BLaER1 treated with 17β-estradiol and CSF1 and Interleukin-3, amounts not matched to agents 10 nM and 100 nM (cell line): ENCODE results near the gene CAPZA2.

Source experiments
- H3K27ac ChIP-seq, 11 experiments: shearing (Covaris generic); formaldehyde crosslinking; 2 replicates each; pipeline ENCODE4 v1.8.1; 2022
- H3K27me3 ChIP-seq, 11 experiments: shearing (Covaris generic); formaldehyde crosslinking; 2 replicates each; pipeline ENCODE4 v1.8.1; 2022
- H3K36me3 ChIP-seq, 11 experiments: shearing (Covaris generic); formaldehyde crosslinking; 2 replicates each; pipeline ENCODE4 v1.8.1; 2022
- H3K4me1 ChIP-seq, 10 experiments: shearing (Covaris generic); formaldehyde crosslinking; 2 replicates each; pipeline ENCODE4 v1.8.1; 2022
- H3K4me2 ChIP-seq, 11 experiments: shearing (Covaris generic); formaldehyde crosslinking; 2 replicates each; pipeline ENCODE4 v1.8.1; 2022
- H3K4me3 ChIP-seq, 10 experiments: shearing (Covaris generic); formaldehyde crosslinking; 2 replicates each; pipeline ENCODE4 v1.8.1; 2022
- H3K9ac ChIP-seq, 11 experiments: shearing (Covaris generic); formaldehyde crosslinking; 2 replicates each; pipeline ENCODE4 v1.8.1; 2022
- H3K9me3 ChIP-seq, 11 experiments: shearing (Covaris generic); formaldehyde crosslinking; replicated peaks in 1 of 11; 2 replicates each; pipeline ENCODE4 v1.8.1; 2022
- H4K20me1 ChIP-seq, 11 experiments: shearing (Covaris generic); formaldehyde crosslinking; 2 replicates each; pipeline ENCODE4 v1.8.1; 2022
- Cebpa-rat ChIP-seq, 11 experiments: shearing (Covaris generic); IDR thresholded peaks; 2 replicates each; pipeline ENCODE4 v1.8.1; 2022

Gene CAPZA2

DNA sequence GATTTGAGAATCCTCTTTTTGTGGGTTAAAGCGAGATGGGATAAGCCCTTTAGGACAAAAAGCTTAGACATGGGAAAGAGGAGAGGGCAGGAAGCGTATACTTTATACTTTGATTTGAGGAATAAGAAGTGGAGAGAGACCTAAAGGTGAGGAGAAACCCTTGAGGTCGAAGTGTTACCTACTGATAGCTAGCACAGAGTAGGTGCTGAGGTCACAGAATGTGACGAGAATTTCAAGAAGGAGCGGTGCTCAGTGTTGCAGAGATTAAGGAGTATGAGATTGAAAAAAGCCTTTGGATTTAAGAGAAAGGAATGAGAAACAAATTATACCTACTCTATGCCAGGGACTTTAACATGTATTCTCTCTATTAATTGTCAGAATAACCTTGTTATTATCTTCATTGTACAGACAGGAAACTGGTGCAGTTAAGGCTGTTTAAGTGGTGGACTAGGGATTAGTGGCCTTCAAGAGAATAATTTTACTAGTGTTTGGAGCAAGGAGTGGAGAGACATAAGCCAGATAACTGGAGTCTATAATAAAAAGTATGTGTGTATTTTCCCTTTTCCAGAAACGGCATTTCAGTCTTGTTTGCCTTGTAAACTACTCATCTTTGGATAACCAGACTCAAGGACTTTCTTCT lies 8.8 kb downstream of the CAPZA2 start:
- TF ChIP-seq Cebpa-rat (IDR thresholded peaks at IDR 0.05), result no peak
- Histone ChIP-seq H3K27me3 (no peaks in the 10 kb centered on the region), H3K4me2 (peak overlapping the region in 7 of 11 experiments; percentile 24 to 95 (median 54); a peak in 12 of 22 replicates), H3K4me1 (peaks cover 0 to 80% (median 12%) of the 10 kb centered on the region in 10 experiments; a peak in 14 of 20 replicates), H4K20me1 (peaks cover 97 to 100% (median 100%) of the 10 kb centered on the region in 11 experiments), H3K4me3 (no peak overlapping the region), H3K36me3 (peaks cover 35 to 93% (median 77%) of the 10 kb centered on the region in 11 experiments), H3K9me3 (peaks cover 0 to 23% (median 5%) of the 10 kb centered on the region in 11 experiments; a peak in 7 of 22 replicates), H3K9ac (no peak overlapping the region), H3K27ac (no peak overlapping the region)

DNA sequence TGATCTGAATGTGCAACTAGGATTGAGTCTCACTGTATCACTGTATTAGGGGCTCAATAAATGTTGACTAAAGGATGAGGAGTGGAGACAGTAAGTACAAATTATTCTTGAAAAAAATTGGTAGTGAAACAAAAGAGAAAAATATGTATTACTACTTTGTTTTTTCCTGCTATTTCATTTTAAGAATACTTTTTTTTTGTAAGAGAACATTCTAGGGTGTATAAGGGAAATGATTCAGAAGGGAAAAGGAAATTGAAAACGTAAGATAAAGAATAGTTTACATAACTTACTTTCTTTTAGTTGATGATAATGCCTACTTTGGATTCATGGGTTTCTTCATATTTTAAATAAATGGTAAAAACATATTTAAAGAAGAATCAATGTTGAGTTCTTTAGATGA lies 9.6 kb downstream of the CAPZA2 start:
- TF ChIP-seq Cebpa-rat (IDR thresholded peaks at IDR 0.05), result no peak
- Histone ChIP-seq H4K20me1 (peaks cover 97 to 100% (median 100%) of the 10 kb centered on the region in 11 experiments), H3K27ac (no peak overlapping the region), H3K27me3 (no peaks in the 10 kb centered on the region), H3K4me2 (peak overlapping the region in 8 of 11 experiments; percentile 24 to 95 (median 50); a peak in 14 of 22 replicates), H3K9ac (no peak overlapping the region), H3K9me3 (peaks cover 0 to 21% (median 5%) of the 10 kb centered on the region in 11 experiments; a peak in 7 of 22 replicates), H3K36me3 (peaks cover 44 to 94% (median 79%) of the 10 kb centered on the region in 11 experiments), H3K4me3 (no peak overlapping the region), H3K4me1 (peaks cover 0 to 80% (median 12%) of the 10 kb centered on the region in 10 experiments; a peak in 14 of 20 replicates)

DNA sequence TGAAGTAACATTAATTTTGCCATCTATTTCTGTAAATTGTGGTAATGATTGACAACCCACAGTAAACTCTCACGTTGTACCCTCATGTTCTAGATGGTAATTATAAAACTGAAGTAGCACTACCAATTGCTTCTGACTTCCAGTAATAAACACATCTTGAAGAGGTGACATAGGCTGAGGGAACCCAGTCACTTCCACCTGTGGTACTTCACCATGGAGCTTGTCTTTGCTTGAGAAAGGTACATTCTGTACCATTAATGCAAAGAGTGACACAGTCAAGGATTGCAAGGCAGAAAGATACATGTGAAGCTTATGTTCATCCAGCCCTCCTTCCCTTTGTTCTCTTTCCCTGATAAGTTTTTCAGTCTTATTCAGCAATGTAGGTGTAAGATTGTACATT lies 11.2 kb downstream of the CAPZA2 start:
- peaks cover 97 to 100% (median 100%) of the 10 kb centered on the region in 11 experiments for H4K20me1 ChIP-seq
- peaks cover 0 to 72% (median 12%) of the 10 kb centered on the region in 10 experiments; a peak in 14 of 20 replicates for H3K4me1 ChIP-seq
- no peak for TF ChIP-seq Cebpa-rat (IDR thresholded peaks at IDR 0.05)
- H3K27ac ChIP-seq, result no peak overlapping the region
- H3K9ac ChIP-seq, result no peak overlapping the region
- H3K9me3 ChIP-seq, result peaks cover 0 to 11% (median 0%) of the 10 kb centered on the region in 11 experiments; a peak in 7 of 22 replicates
- no peak overlapping the region for H3K4me3 ChIP-seq
- peaks cover 49 to 94% (median 78%) of the 10 kb centered on the region in 11 experiments for H3K36me3 ChIP-seq
- H3K27me3 ChIP-seq, result no peaks in the 10 kb centered on the region
- H3K4me2 ChIP-seq, result no peak overlapping the region

DNA sequence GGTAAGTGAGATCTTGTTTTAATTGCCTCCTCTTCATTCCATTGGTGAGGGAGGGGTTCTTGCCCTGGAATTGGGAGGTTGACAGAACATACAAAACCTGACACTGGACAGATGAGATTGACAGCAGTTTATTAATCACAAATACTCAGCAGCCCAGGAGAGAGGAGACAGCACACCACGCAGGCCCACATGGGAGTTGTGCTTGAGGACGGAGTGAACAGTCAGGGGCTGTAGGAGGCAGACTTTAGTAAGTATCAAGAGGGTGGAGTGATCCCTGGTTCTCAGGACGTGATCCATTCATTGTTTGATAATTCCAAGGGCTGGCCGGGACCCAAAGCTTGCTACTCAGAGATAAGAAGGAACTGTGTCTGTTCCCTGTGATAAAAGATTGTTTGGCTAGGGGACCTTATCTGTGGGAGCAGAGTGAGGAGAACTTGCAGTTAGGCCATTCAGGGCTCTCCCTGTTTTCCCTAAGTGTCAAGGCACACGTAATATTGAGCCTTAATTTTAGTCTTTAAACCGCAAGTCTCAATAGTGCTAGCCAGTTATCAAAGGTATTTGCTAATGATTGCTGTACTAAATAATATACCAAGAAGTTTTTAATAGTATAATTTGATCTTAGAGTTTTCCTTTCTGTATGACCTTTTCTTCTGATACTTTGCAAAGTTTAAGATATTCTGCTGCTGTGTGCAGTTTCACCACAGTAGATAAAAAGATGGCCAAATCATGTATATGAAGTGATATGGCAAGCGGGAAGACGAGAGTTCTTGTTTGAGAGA lies 14.5 kb downstream of the CAPZA2 start:
- H4K20me1 ChIP-seq, result peaks cover 91 to 100% (median 100%) of the 10 kb centered on the region in 11 experiments
- peaks cover 0 to 19% (median 3%) of the 10 kb centered on the region in 11 experiments; a peak in 10 of 22 replicates for H3K9me3 ChIP-seq
- no peaks in the 10 kb centered on the region for H3K27me3 ChIP-seq
- peaks cover 0 to 40% (median 2%) of the 10 kb centered on the region in 10 experiments; a peak in 14 of 20 replicates for H3K4me1 ChIP-seq
- H3K27ac ChIP-seq, result no peak overlapping the region
- TF ChIP-seq Cebpa-rat (IDR thresholded peaks at IDR 0.05), result no peak
- peaks cover 60 to 94% (median 72%) of the 10 kb centered on the region in 11 experiments for H3K36me3 ChIP-seq
- no peak overlapping the region for H3K4me3 ChIP-seq
- H3K4me2 ChIP-seq, result peak overlapping the region in 1 of 11 experiments; percentile 29; a peak in 2 of 22 replicates
- peak overlapping the region in 1 of 11 experiments; percentile 16; a peak in 1 of 22 replicates for H3K9ac ChIP-seq

DNA sequence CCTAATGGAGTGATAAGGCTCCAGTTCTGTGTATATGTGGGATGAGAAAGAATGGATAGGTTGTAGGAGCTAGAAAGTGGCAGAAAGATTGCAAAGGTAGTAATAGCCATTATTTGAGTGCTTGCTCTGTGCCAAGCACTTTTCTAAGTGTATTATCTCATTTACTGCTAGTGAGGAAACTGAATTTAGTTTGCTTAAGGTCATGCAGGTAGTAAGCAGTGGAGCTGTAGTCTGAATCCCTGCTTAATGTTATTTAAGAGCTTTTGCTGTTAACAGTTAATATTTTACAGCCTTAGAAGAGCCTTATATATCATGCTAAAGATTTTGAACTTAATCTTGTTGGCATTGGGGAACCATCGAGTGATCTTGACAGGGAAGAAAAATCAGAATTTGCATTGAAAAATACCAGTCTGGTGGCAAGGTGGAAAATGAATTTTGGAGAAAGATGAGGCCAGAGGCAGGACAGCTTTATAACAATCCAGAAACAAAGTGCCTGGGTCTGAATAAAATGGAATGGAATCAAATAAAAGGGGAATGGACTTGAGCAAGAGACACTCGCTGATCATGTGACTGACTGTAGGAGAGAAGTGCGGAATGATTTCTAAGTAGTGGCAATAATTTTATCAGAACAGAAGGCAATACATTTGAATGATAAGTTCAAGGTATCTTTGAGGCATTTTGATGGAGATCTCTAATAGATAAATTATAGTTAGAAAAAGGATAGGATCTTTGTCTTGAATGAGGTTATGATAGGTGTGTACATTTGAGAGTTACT lies 15.2 kb downstream of the CAPZA2 start:
- no peak for TF ChIP-seq Cebpa-rat (IDR thresholded peaks at IDR 0.05)
- H4K20me1 ChIP-seq, result peaks cover 84 to 100% (median 100%) of the 10 kb centered on the region in 11 experiments
- peaks cover 0 to 32% (median 0%) of the 10 kb centered on the region in 10 experiments; a peak in 6 of 20 replicates for H3K4me1 ChIP-seq
- H3K9ac ChIP-seq, result no peak overlapping the region
- H3K9me3 ChIP-seq, result peaks cover 0 to 22% (median 11%) of the 10 kb centered on the region in 11 experiments; a peak in 15 of 22 replicates
- H3K4me3 ChIP-seq, result no peak overlapping the region
- no peak overlapping the region; a peak in 1 of 22 replicates for H3K4me2 ChIP-seq
- no peak overlapping the region for H3K27ac ChIP-seq
- H3K36me3 ChIP-seq, result peaks cover 57 to 95% (median 74%) of the 10 kb centered on the region in 11 experiments
- H3K27me3 ChIP-seq, result no peaks in the 10 kb centered on the region

DNA sequence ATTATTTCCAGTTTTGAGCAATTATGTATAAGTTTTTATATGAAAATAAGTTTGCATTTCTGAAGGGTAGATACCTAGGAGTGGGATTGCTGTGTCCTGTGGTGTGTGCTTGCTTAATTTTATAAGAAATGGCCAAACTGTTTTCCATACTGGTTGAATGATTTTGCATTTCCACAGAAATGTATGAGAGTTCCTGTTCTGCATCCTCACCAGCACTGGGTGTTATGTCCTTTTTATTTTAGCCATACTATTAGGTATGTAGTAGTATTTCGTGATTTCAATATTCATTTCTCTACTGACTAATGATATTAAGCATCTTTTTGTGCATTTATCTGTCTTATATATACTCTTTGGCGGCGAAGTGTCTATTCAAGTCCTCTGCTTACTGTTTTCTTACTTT lies 22.3 kb downstream of the CAPZA2 start:
- no peak overlapping the region for H3K4me2 ChIP-seq
- peaks cover 50 to 100% (median 99%) of the 10 kb centered on the region in 11 experiments for H4K20me1 ChIP-seq
- TF ChIP-seq Cebpa-rat (IDR thresholded peaks at IDR 0.05), result no peak
- H3K27me3 ChIP-seq, result no peaks in the 10 kb centered on the region
- no peaks in the 10 kb centered on the region for H3K4me1 ChIP-seq
- H3K27ac ChIP-seq, result no peak overlapping the region
- H3K4me3 ChIP-seq, result no peak overlapping the region
- H3K9ac ChIP-seq, result no peak overlapping the region
- peaks cover 68 to 96% (median 87%) of the 10 kb centered on the region in 11 experiments for H3K36me3 ChIP-seq
- peaks cover 17 to 51% (median 41%) of the 10 kb centered on the region in 11 experiments for H3K9me3 ChIP-seq

DNA sequence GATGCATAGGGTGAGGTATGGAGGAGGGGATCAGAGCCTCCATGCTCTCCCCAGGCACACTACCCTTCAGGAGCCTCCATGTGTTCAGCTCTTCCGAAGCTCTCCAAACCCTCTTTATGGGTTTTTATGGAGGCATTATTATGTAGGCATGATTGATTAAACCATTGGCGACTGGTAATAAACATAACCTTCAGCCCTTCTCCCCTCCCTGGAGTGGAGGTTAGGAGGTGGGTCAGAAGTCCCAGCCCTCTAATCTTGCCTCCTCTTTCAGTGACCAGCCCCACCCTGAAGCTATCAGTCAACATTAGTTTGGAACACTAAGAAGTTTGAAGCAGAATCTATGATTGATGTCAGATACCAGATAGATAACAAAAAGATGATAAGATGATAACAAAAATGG lies 23.3 kb downstream of the CAPZA2 start:
- no peak overlapping the region for H3K9ac ChIP-seq
- H3K27me3 ChIP-seq, result no peaks in the 10 kb centered on the region
- H3K36me3 ChIP-seq, result peaks cover 71 to 94% (median 90%) of the 10 kb centered on the region in 11 experiments
- H3K9me3 ChIP-seq, result peaks cover 17 to 46% (median 40%) of the 10 kb centered on the region in 11 experiments
- H3K4me1 ChIP-seq, result no peaks in the 10 kb centered on the region
- no peak for TF ChIP-seq Cebpa-rat (IDR thresholded peaks at IDR 0.05)
- H3K4me3 ChIP-seq, result no peak overlapping the region
- peaks cover 41 to 98% (median 94%) of the 10 kb centered on the region in 11 experiments for H4K20me1 ChIP-seq
- no peak overlapping the region for H3K27ac ChIP-seq
- H3K4me2 ChIP-seq, result no peak overlapping the region

DNA sequence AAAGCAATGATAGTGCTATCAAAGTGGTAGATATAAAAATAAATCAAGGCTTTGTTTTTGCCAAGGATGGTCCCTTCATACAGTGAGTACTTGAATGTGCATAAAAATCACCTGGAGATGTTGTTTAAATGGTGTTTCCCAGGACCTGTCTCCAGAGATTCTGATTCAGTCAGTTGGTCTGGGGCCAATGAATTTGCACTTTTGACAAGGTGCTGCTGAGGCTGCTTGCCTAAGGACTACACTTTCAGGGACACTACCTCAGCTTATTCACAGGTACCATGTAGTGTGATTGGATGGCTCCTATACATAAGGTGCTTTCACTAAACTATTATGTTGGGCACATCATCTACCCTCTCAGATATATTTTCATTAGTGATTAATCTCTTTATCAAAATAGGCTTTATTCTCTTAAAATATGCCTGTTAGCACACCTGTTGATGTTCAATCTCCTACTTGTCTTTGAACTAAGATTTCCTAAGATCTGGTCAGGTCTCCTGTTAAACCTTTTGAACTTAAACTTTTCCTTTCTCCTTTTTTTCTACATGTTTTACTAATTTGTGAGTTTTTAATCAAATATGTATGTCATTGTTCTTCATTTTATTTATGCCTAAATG lies 24.3 kb downstream of the CAPZA2 start:
- Histone ChIP-seq H3K9me3 (peaks cover 17 to 42% (median 37%) of the 10 kb centered on the region in 11 experiments), H3K9ac (no peak overlapping the region), H3K27me3 (no peaks in the 10 kb centered on the region), H3K36me3 (peaks cover 78 to 97% (median 94%) of the 10 kb centered on the region in 11 experiments), H3K27ac (no peak overlapping the region), H3K4me1 (no peaks in the 10 kb centered on the region), H3K4me3 (no peak overlapping the region), H3K4me2 (no peak overlapping the region), H4K20me1 (peaks cover 36 to 98% (median 87%) of the 10 kb centered on the region in 11 experiments)
- TF ChIP-seq Cebpa-rat (IDR thresholded peaks at IDR 0.05), result no peak
